GM15510 (cell line): ENCODE data around the gene COBL.

Source experiments
- POLR2A ChIP-seq: IDR thresholded peaks from 3 replicates; pipeline ENCODE4 v1.6.1; 2011; ENCODE audit warnings: borderline replicate concordance; ENCODE audit not compliant: insufficient read length; ENCODE audit errors: extremely low read depth

Gene COBL

GRCh38 chr7:51229620-51230323, 86.8 kb downstream of the COBL start:
- no peak for TF ChIP-seq POLR2A

GRCh38 chr7:51229106-51229537, 87.5 kb downstream of the COBL start:
- TF ChIP-seq POLR2A = no peak

DNA sequence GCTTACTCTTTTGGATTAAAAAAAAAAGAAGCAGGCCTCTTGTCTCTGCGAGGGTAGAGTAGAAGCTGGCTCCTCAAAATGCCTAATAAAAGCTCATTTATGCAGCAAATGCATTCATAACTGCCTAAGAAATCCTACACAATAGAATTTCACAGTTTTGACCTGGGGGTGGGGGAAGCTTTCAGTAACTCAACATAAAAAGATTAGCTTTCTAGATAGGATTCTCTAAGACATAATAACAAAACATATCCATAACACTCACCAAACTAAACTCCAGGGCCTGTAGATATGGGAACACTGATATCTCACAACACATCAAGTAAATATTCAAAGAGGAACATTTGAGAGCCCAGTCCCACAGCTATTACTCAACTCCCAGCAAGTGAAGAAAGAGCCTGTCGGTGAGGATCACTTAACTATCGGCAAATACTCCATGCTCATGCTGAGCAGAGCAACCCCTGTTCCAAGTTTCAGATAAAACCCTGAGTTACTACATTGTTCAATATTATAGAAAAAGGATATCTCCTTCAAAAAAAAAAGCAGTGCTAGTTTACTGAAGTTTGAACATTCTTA, 88.1 kb downstream of the COBL start:
- no peak for TF ChIP-seq POLR2A

GRCh38 chr7:51227861-51228260, 88.7 kb downstream of the COBL start:
- TF ChIP-seq POLR2A = no peak

DNA sequence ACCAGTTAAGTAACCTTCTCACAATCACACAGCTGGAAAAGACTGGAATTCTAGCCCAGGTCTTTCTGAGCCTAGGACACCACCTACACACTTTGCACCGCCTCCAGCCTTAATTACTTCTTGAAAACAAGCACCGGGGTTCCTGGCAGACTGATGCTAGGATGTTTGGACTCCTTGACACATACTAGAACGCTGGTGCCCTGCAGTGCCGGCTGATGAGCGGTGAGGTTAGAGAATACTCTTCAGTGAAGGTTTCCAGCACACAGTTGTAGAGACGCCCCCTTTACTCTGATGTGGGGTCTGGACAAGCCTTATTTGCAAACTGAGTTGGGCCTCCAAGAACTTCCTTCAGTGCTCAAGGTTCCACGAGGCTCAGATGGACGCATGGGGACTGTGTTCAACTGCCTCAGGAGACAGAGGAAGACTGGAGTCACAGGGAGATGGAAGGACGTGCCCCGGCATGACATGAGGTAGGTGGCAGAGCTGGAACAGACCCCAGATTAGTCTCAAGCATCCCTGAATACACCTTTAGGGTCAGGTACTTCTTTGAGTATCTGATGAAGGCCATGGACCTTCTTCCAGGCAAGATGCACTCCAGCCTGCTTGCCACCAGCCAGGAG, 89.6 kb downstream of the COBL start:
- TF ChIP-seq POLR2A = no peak

- no peak for TF ChIP-seq POLR2A
Observed at GRCh38 chr7:51226063-51226755, 90.4 kb downstream of the COBL start.

- TF ChIP-seq POLR2A = no peak
Observed at GRCh38 chr7:51224811-51225595, 91.6 kb downstream of the COBL start.

DNA sequence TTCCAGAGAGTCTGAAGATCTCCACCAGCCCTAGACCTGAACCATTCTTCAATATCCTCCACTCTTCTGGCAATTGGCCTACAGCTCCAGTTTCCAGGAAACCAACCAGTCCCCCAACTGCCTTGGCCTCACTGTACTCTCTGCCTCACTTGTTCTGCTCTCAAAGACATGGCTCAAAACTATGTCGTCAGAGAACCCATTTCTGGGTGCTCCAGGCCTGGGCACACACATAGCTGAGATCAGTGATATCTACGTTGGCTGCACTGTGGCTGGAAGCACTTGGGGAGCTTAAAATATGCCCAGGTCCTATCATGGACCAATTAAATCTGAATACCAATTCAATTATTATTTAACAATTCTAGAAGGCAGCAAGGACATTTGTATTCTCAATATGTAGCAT, 93.1 kb downstream of the COBL start:
- no peak for TF ChIP-seq POLR2A

GRCh38 chr7:51222916-51223315, 93.7 kb downstream of the COBL start:
- no peak for TF ChIP-seq POLR2A

- no peak for TF ChIP-seq POLR2A
Observed at GRCh38 chr7:51220226-51220625, 96.4 kb downstream of the COBL start.

GRCh38 chr7:51219261-51219988, 97.2 kb downstream of the COBL start:
- no peak for TF ChIP-seq POLR2A

DNA sequence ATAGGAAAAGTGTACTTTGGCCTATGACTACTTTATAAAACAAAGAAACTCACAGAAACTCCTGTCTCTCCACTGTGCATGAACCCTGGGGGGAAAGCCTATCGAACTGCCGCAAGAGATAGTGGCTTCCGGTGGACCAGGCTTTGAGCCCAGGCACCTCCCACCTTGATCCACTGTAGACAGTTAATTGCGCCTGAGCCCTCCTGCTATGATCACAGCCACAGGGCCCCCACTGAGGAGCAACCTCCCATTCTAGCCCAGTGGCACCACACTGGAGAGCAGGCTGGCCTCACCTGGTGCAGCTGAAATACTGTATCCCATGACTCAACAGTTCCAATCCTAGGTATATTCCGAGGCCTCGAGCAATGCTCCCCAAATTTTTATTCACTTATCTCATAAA, 98.8 kb downstream of the COBL start:
- TF ChIP-seq POLR2A = no peak

DNA sequence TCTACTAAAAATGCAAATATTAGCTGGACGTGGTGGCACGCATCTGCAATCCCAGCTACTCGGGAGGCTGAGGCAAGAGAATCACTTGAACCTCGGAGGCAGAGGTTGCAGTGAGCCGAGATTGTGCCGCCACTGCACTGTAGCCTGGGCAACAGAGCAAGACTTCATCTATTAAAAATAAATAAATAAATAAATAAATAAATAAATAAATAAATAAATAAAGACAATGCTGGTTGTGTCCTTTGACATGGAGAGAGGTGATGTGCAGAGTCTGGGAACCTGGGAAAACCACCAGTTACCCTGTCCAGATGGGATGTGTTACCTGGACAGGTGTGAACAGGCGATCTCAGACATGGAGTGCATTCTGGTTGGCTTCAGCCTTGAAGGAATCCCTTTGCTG, 102.5 kb downstream of the COBL start:
- no peak for TF ChIP-seq POLR2A

- no peak for TF ChIP-seq POLR2A
Observed at GRCh38 chr7:51213618-51214017, 103.0 kb downstream of the COBL start.

DNA sequence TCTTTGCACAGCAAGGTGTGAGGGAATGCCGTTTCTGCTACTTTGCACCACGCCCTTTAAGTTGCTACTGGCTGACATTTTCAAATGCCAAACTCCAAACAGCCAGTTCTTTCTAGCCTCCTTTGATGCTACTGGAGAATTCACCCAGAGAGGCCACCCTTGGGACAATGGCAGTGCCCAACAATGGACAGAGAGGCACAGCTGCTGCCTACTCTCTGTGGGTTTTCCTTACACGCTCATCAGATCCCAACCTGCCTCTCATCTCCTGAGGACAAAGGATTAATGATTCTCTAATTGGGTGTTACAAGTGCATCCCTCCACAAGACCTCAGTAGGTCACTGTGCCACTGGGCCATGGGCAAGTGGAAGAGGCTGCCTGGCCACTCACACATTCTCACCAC, 105.8 kb downstream of the COBL start:
- TF ChIP-seq POLR2A = no peak

- TF ChIP-seq POLR2A = no peak
Observed at GRCh38 chr7:51209426-51209825, 107.2 kb downstream of the COBL start.
